ENCODE data around the gene TJP2.

The TJP2 gene

DNA sequence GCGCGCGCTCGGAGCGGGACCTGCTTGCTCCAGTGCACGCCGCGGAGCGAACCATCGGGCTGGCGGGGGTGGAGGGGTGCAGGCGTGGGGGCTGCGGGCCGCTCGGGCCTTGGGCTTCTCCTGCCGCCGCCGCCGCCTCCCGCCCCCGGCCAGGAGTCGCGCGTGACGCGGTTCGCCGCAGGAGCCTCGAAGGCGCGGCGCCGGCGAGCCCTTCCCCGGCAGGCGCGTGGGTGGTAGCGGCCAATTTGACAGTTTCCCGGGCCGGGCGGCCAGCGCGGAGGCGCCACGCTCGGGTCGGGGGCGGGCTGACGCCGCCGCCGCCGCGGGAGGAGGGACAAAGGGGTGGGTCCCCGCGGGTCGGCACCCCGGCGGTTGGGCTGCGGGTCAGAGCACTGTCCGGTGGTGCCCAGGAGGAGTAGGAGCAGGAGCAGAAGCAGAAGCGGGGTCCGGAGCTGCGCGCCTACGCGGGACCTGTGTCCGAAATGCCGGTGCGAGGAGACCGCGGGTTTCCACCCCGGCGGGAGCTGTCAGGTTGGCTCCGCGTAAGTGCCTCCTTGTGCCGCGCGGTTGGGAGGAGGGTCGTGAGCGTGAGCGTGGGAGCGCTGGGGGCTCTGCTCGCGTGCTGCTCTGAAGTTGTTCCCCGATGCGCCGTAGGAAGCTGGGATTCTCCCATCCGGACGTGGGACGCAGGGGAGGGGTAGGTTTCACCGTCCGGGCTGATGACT, at the start of gene TJP2:
TJP2 (plus strand) TSS at position 387 of the 725 bp plus-strand sequence; CDS start at position 483, 96 bp downstream.
- no peak within 1 kb of the TSS for H3K27ac ChIP-seq
- TF ChIP-seq, protein P1, sequence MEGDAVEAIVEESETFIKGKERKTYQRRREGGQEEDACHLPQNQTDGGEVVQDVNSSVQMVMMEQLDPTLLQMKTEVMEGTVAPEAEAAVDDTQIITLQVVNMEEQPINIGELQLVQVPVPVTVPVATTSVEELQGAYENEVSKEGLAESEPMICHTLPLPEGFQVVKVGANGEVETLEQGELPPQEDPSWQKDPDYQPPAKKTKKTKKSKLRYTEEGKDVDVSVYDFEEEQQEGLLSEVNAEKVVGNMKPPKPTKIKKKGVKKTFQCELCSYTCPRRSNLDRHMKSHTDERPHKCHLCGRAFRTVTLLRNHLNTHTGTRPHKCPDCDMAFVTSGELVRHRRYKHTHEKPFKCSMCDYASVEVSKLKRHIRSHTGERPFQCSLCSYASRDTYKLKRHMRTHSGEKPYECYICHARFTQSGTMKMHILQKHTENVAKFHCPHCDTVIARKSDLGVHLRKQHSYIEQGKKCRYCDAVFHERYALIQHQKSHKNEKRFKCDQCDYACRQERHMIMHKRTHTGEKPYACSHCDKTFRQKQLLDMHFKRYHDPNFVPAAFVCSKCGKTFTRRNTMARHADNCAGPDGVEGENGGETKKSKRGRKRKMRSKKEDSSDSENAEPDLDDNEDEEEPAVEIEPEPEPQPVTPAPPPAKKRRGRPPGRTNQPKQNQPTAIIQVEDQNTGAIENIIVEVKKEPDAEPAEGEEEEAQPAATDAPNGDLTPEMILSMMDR (conservative IDR thresholded peaks at IDR 0.05) = no peak

DNA sequence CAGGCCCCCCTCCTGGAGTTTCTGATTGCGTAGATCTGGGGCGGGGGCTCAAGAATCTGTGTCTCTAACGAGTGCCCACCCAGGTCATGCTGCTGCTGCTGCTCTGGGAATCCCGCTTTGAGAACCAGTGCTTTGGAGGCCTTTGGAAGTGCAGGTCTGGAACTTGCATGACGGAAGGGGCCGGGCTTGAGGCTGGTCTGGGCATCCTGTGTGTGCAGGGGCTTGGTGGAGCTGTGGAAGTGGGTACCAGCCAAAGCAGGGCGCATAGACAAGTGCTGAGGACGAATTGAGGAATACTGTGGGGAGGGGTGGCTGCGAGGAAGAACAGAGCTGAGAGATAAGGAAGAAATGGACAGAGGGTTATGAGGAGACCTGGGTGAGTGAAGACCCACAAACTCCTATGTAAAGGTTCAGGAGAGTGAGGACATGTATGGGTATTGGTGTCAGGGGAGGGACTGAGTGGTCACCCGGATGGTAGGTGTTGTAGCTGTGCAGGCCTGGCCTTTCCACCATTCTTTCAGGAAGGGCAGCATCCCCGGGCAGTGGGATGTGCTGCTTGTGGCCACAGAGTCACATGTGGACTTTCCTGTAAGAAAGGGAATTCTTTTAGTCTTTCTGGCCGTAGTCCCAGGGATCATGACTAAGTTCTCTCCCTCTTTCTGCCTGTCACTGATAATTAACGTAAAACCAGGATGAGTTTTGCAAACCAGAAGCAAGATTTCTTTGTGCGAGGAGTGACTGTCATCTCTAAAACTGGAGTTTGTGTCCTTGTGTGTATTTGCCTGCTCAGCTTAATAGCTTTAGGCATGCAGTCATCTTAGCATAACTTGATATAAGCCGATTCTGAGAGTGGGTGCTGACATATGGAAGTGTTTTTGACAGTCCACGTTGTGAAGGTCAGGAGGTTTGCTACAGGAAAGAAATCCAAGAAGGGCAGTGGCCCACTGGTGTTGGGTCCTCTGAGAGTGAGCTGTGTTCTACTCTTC, 43.3 kb upstream of the TJP2 start:
- TF ChIP-seq, protein P1 (conservative IDR thresholded peaks at IDR 0.05) = no peak
- H3K27ac ChIP-seq = no peak overlapping the region

DNA sequence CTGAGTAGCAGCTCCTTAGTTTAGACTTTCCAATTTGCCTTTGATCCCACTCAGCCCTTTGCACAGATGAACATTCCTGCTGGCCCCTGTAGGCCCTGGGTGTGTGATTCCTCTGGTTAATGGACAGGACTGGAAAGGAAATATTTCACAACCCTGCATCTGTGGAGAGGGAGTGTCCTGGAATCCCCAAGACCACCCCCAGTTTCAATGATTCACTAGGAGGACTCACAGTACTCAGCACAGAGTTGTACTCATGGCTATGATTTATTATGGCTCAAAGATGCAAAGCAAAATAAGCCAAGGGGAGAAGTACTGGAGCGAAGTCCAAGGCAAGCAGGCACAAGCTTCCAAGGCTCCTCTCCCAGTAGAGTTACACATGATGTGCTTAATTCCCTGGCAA, 42.4 kb upstream of the TJP2 start:
- no peak overlapping the region for H3K27ac ChIP-seq
- TF ChIP-seq, protein P1 (conservative IDR thresholded peaks at IDR 0.05) = no peak

DNA sequence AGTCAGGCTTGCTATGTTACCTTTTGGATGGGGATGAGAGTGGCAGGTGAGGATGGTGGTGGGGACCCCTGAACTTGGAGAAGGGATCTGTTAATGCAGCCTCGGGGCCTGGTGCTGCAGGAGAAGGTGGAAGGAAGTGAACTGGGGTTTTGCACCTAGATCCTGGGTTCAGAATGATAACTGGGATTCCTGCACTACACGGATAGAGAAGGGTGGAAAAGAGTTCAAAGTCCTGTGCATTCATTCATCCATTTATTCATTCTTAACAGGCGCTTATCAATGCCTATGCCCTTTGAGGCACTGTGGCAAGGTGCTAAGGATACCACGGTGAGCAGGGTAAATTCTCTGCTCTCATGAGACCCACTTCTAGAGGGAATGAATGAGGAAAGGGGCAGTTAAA, 41.7 kb upstream of the TJP2 start:
- H3K27ac ChIP-seq = no peak overlapping the region
- TF ChIP-seq, protein P1 (conservative IDR thresholded peaks at IDR 0.05) = no peak

DNA sequence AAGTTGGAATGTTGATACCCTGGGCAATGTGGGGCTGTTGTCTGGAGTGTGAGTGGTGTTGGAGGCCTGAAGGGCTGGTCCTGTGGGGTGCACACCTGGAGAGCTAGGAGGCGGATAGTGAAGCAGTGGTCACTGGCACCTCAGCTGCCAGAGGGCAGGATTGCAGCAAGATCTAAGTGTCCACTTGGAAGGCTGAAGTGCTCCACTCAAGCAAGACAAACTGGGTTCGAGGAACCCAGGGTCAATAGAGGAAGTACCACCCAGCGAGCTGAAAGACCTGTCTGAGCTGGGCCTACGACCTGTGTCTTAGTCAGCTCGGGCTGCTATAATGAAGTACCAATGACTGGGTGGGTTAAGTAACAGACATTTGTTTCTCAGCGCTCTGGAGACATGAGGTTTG, 39.7 kb upstream of the TJP2 start:
- H3K27ac ChIP-seq = no peak overlapping the region
- TF ChIP-seq, protein P1 (conservative IDR thresholded peaks at IDR 0.05) = no peak

DNA sequence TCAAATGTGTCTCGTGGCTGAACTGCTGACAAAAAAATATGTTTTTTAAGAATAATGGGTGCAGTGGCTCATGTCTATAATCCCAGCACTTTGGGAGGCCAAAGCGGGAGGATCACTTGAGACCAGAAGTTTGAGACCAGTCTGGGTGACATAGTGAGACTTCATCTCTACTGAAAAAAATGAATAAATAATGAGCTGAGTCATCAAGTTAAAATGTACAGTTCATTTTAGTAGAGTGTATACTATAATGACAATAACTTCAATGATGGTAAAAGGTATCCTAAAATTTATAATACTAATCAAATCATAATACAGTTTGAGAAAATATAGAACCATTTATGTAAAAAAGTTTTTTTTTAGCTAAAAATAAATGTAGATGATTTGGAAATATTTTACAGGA, 37.9 kb upstream of the TJP2 start:
- H3K27ac ChIP-seq = no peak overlapping the region
- TF ChIP-seq, protein P1 (conservative IDR thresholded peaks at IDR 0.05) = no peak

DNA sequence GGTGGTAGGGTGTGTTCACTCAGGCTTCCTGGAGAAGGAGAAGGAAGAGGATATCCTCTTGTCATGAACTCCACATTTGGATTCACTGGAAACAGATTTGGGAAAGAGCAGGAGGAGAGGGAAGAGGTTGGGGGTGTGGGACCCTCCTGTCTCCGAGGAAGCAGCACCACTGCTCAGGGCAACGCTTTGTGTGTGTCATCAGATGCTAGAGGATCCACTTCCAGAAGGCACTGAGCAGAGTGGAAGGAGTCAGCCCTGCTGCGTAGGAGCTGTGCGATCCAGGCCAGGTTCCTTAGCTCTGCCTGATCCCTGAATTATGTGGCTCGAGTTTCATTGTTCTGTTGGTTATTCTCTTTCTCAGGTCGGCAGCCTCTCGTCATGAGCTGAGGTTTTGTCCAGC, 37.3 kb upstream of the TJP2 start:
- no peak overlapping the region for H3K27ac ChIP-seq
- TF ChIP-seq, protein P1 (conservative IDR thresholded peaks at IDR 0.05) = no peak

Measured in VCaP (cell line).